ENCODE measurements around the gene AKR1C1.
"Not testable (repeated sequence)": the region's sequence is repeated elsewhere in the genome, so short reads cannot be mapped to it uniquely, and the experiment has no call there.

AKR1C1 gene

DNA sequence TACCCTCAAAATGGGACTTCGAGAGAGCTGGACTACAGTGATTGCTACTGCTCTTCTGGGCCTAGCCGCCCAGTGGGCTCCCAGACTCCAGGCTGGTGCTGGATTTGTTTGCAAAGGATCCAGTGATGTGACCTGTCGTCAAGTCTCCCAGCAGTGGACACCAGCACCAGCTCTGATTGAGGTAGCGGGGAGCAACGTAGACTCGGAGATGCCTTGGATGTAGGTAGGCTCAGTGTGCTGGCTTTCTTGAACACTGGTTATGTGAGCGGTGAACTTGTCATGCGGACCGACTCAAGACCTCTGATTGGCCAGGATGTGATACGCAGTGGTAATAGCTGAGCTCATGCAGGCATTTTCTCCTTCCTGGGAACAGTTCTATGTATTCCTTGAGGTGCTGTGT lies 21.0 kb downstream of the AKR1C1 start:
- DNase-seq, result no peak

DNA sequence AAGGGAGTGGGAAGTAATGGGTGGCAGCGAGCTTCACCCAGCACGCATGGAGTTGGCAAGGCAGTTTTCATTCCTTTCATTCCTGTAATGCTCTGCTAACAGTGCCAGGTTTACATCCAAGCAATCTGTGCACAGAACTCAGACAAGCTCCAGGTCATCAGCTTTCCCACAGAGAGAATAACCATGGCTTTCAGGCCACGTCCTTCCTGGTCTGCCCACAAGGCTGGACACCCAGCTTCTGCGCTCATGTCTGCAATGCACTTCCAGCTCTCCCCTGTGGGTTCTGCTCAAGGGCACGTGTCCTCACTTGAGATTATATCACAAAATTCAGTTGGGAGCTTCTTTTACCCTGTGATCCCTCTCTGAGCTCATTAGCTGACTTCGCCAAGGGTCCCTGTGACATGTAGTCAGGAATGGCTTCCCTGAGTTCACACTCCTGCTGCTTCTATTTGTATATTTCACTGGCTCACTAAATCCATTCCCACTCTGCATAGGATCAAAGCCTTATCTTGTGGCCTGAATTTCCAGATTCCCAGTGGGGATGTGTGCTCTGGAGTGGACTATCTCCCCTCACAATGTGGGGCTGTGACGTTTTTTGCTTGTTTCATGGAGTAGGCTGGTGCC lies 21.9 kb downstream of the AKR1C1 start:
- DNase-seq, result no peak

DNA sequence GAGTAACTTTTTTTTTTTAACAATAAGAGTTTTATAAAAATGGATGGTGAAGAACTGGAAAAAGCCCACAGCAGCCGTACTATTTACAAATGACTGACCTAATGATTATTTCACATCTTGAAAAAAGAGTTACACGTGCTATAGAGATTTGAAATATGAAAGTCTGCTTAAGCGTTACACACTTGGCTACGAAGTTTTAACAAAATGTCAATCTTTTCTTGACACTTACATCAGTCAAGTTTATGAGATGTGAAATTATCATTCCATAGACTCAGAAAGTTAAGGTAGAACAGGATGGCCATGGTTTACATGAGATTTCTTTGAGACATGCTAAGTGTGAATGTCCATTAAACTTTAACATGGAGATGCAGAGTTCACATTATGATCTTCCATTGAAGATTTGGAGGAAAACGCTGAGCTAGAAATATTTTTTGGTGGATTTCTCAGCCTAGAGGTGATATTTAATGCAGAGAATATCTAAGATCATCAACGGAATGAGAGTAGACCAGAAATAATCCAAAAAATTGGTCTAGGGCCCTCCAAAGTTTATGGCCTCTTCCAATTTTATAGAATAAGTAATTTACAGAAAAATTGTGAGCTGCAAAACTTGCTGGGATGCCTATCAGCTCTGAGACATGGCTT lies 24.9 kb downstream of the AKR1C1 start:
- DNase-seq, result not testable (repeated sequence)

DNA sequence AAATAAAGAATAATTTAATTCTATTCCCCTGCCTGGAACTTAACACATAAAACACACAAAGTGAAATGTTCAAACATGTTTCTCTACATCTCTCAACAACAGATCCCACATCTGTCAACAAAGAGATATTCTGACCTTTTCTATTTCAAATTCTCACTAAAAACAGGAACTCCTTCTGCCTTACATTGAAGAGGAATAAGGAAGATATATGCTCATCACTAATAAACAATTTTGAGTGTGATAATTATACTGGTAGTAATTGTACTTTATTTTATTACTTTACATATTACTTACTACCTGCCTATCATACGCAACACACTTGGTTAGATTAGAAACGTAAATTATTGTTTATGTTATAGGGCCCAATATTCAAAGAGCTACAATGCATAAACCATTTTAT lies 27.0 kb downstream of the AKR1C1 start:
- DNase-seq, result no peak

DNA sequence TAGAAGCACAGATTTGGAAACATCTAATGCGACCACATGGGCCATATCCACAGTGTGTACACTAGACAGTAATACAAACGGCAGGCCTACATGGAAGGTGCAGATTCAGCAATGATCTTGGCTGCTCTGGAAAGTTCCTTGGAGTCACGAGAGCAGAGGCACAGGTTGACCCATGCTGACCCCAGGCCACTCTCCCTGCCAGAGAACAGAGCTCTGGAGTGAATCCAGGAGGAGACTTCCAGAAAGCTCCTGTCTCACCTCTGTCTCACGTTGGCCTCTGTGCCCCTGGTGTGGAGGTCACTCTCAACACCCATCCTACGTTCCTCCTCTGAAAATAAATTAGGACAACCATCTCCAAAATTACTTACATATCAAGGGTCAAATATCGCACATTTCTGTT lies 28.2 kb downstream of the AKR1C1 start:
- not testable (repeated sequence) for DNase-seq

GRCh38 chr10:4992564-4992963 lies 29.3 kb downstream of the AKR1C1 start:
- DNase-seq, result not testable (repeated sequence)

GRCh38 chr10:4994260-4994659 lies 31.0 kb downstream of the AKR1C1 start:
- DNase-seq, result not testable (repeated sequence)

DNA sequence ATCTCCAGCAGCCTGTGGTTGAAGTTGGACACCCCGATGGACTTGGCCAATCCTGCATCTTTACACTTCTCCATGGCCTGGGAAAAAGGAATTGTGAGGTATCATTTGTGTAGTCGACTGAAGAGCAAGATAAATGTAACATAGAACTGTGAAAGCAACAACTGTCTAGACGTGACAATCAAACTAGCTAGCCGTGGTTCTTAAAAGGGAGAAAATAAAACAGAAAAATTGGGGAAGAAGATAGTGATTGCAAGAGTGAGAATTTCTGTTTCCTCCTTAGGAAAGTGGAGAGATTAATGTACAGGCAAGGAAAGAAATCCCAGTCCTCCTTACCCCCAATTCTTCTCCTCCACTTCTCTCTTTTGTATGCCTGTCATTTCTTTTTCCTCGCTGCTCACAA lies 35.5 kb downstream of the AKR1C1 start:
- no peak for DNase-seq

DNA sequence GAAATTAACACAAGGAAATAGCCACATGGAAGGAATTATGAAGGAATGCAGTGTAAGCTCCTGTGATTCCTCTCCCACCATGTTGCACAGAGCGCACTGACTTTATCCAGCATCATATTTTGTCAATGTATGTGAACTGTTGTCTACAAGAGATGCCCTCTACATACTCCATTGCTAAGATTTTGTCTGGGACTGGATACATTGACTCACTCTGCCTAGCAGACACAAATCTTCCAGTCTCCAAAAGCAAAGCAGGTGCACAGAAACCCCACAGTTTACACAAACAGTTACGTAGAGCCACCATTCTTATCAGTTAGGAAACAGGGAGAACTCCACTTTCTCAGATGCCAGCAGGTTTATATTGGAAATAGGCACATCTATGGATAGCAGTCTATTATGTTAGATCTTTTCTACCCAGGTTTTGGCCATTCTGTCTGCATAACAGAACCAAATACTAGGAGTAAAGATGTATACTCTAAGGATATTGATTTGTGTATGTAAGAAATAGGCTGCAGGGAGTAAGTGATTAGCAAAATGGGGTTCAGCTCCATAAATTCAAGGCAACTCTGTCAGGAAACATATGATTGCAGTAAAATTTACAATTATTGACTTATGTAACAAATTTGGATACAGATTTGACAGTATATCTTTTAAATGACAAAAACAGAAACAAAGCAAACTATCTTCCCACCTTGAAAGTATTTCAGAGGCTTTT lies 39.0 kb downstream of the AKR1C1 start:
- no peak for DNase-seq

- not testable (repeated sequence) for DNase-seq
Observed at GRCh38 chr10:5003127-5004029, 40.2 kb downstream of the AKR1C1 start, which contains the start of gene AKR1C2. Gene AKR1C2 (minus strand): TSS chr10:5003857. CDS start chr10:5003835, 22 bp downstream.

GRCh38 chr10:5004030-5004385 lies 40.8 kb downstream of the AKR1C1 start:
- not testable (repeated sequence) for DNase-seq

GRCh38 chr10:5004501-5004900 lies 41.3 kb downstream of the AKR1C1 start:
- not testable (repeated sequence) for DNase-seq

GRCh38 chr10:5008857-5009548 lies 45.8 kb downstream of the AKR1C1 start:
- not testable (repeated sequence) for DNase-seq

DNA sequence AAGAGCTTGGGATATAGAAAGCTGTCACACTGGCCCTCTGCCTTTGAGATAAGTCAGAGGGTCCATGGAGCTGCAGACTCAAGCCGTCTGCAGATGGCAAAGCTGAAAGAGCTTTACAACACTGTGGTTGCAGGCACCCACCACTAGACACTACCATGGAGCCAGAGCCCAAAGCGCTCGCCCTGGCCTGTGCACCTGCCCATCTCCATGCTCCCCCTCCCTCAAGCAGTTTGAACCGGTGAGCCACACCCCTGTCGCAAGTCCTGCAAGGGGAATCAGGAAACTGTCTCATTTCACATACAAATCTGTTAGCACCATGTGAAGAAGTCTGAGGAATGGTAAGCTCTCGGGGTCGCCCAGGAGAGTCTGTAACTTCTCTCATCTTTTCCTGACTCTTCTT lies 46.8 kb downstream of the AKR1C1 start:
- DNase-seq, result not testable (repeated sequence)

DNA sequence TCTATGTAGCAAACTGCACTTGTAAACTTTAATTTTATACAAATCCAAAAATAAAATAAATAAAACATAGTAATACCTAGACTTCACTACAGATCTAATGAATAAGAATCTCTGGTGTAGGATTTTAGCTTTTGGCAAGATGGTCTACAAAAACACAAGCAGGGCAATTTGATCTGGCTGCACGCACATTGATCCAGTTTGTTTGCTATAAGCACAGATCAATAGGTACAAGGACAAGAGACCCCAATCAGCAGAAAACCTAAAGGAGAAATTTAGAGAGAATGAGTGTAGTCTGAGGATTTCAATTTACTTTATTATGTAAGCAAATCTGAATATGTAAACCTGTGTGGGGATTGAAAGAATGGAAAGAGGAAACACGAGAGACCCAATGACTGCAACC lies 48.2 kb downstream of the AKR1C1 start:
- not testable (repeated sequence) for DNase-seq

GRCh38 chr10:5012595-5012994 lies 49.4 kb downstream of the AKR1C1 start:
- no peak for DNase-seq

- DNase-seq, result no peak
Observed at GRCh38 chr10:5013385-5013784, 50.2 kb downstream of the AKR1C1 start.

DNA sequence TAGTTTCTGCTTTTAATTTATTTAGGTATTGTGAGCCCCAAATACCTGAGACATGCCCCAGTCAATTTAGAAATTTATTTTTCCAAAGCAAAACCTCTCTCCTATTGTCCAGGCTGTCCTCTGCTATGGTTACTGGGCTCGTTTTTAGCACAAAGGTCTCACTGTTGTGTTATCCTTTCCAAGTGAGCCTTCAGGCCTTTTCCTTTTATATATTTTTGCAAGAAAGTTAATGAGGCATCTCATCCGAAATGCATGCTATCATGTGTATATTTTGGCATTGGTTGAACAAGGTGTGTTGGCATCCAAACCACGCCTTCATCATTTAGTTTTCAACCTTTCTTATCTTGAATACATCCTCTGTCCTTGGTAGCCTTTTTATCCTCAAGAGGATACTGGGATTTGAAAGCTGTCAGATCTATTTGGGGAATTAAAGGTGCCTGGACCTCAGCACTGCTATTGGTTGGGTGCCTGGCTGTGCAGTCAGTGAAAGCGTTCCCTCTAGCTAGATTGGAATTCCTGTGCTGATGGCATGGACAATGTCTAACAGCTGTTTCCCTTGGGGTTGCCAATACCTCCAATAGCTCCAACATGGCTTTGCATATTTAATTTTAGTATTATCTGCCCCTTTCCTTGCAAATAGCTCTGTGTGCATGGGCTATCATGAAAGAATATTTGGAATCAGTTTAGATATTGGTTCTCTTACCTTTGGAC lies 51.1 kb downstream of the AKR1C1 start:
- not testable (repeated sequence) for DNase-seq

DNA sequence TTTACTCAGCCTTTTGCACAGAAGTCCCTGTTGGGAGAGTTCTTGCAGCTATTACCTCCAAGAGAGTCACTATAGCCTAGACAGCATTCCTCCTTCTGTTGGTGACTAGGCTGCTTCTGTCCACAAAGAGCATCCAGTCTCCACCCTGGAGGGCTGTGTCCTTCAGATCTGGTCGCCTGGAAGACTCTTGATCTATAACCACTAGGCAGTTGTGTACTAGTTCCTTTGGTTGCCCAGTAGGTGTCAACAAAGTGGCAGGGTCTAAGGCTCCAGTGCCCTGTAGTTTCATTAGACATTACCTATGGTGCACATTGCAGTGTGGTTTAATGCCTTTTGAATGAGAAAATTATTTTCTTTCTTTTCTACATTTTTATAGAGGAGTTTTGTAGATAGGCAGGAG lies 51.7 kb downstream of the AKR1C1 start:
- peak; percentile 12 for DNase-seq

DNA sequence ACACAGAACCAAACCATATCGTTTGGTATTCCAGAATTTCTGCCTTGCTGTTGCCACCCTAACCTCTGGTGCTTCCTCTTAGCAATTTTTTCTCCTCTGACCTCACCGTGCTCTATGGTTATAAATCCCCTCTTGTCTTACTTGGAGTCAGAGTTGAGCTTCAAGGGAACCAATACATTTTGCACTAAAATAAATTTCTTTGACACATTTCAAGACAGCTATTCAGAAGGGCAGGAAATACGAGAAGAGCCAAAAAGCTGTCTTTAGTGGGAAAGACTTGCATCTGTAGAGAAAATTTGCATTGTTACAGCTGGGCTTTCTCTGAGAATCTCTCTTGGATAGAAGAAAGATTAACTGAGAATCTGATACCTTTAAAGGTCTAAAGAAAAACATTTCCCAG lies 54.9 kb downstream of the AKR1C1 start:
- DNase-seq, result no peak

DNA sequence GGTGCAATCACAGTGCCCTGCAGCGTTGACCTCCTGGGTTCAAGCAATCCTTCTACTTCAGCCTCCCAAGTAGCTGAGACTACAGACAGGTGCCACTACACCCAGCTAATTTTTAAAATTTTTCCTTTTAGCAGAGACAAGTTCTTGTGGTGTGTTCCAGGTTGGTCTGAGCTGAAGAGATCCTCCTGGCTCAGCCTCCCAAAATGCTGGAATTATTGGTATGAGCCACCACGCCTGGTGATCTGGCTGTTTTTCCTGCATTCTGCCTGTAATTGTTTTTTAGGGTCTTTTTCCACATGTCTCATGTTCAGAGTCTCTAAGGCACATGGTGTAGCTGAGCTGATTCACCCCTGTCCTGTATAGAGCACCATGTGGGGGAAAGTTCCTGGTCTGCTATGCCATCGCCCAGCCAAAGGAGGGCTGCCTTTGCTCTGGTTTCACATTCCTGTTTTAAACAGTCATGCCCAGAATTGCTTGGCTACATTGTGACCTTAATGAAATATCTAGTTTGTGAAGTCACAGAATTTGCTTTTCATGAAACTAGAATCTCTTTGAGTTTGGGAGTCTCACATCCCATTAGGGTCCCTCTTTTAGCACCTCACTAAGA lies 55.6 kb downstream of the AKR1C1 start:
- not testable (repeated sequence) for DNase-seq

Data from NCI-H82 (cell line).